Measurements from ENCODE around the gene KSR1.

The KSR1 gene

GRCh38 chr17:27577884-27578717 is 121.9 kb downstream of the KSR1 start:
- no peak for DNase-seq (ENCODE audit: low read depth in 1 of 2, low spot score in 1 of 2)
- no peak for TF ChIP-seq JUND (IDR thresholded peaks at IDR 0.05; ENCODE audit: low read depth)

GRCh38 chr17:27578718-27579085 is 122.5 kb downstream of the KSR1 start:
- TF ChIP-seq JUND (IDR thresholded peaks at IDR 0.05; ENCODE audit: low read depth) = no peak
- in situ Hi-C loops (cut with HindIII; ENCODE audit: low pct_unique_long_range_greater_than_20kb, low sequenced_read_pairs) = no loop called here
- DNase-seq (ENCODE audit: low read depth in 1 of 2, low spot score in 1 of 2) = no peak

More at GRCh38 chr17:27577884-27578717, 121.9 kb downstream of the KSR1 start:
- in situ Hi-C loops (cut with HindIII; ENCODE audit: low pct_unique_long_range_greater_than_20kb, low sequenced_read_pairs) = no loop called here

GRCh38 chr17:27579304-27579703 is 123.1 kb downstream of the KSR1 start:
- no peak for TF ChIP-seq JUND (IDR thresholded peaks at IDR 0.05; ENCODE audit: low read depth)
- in situ Hi-C loops (cut with HindIII; ENCODE audit: low pct_unique_long_range_greater_than_20kb, low sequenced_read_pairs) = no loop called here
- DNase-seq (ENCODE audit: low read depth in 1 of 2, low spot score in 1 of 2) = no peak

- DNase-seq (ENCODE audit: low read depth in 1 of 2, low spot score in 1 of 2) = no peak
- in situ Hi-C loops (cut with HindIII; ENCODE audit: low pct_unique_long_range_greater_than_20kb, low sequenced_read_pairs) = no loop called here
- TF ChIP-seq JUND (IDR thresholded peaks at IDR 0.05; ENCODE audit: low read depth) = no peak
These were observed 123.7 kb downstream of the KSR1 start for GRCh38 chr17:27579897-27580321.

GRCh38 chr17:27581016-27581415 is 124.8 kb downstream of the KSR1 start:
- TF ChIP-seq JUND (IDR thresholded peaks at IDR 0.05; ENCODE audit: low read depth) = no peak
- in situ Hi-C loops (cut with HindIII; ENCODE audit: low pct_unique_long_range_greater_than_20kb, low sequenced_read_pairs) = no loop called here
- no peak for DNase-seq (ENCODE audit: low read depth in 1 of 2, low spot score in 1 of 2)

- DNase-seq (ENCODE audit: low read depth in 1 of 2, low spot score in 1 of 2) = no peak
- no peak for TF ChIP-seq JUND (IDR thresholded peaks at IDR 0.05; ENCODE audit: low read depth)
- in situ Hi-C loops (cut with HindIII; ENCODE audit: low pct_unique_long_range_greater_than_20kb, low sequenced_read_pairs) = no loop called here
These were observed 126.4 kb downstream of the KSR1 start for GRCh38 chr17:27582696-27583095.

GRCh38 chr17:27585153-27585681 is 129.0 kb downstream of the KSR1 start:
- no peak for DNase-seq (ENCODE audit: low read depth in 1 of 2, low spot score in 1 of 2)
- TF ChIP-seq JUND (IDR thresholded peaks at IDR 0.05; ENCODE audit: low read depth) = no peak
- in situ Hi-C loops (cut with HindIII; ENCODE audit: low pct_unique_long_range_greater_than_20kb, low sequenced_read_pairs) = no loop called here

- TF ChIP-seq JUND (IDR thresholded peaks at IDR 0.05; ENCODE audit: low read depth) = no peak
- DNase-seq (ENCODE audit: low read depth in 1 of 2, low spot score in 1 of 2) = no peak
- in situ Hi-C loops (cut with HindIII; ENCODE audit: low pct_unique_long_range_greater_than_20kb, low sequenced_read_pairs) = no loop called here
These were observed 129.5 kb downstream of the KSR1 start for GRCh38 chr17:27585792-27586191.

- TF ChIP-seq JUND (IDR thresholded peaks at IDR 0.05; ENCODE audit: low read depth) = no peak
- in situ Hi-C loops (cut with HindIII; ENCODE audit: low pct_unique_long_range_greater_than_20kb, low sequenced_read_pairs) = no loop called here
- no peak for DNase-seq (ENCODE audit: low read depth in 1 of 2, low spot score in 1 of 2)
These were observed 130.0 kb downstream of the KSR1 start for GRCh38 chr17:27586203-27586721.

- in situ Hi-C loops (cut with HindIII; ENCODE audit: low pct_unique_long_range_greater_than_20kb, low sequenced_read_pairs) = no loop called here
- no peak for DNase-seq (ENCODE audit: low read depth in 1 of 2, low spot score in 1 of 2)
- TF ChIP-seq JUND (IDR thresholded peaks at IDR 0.05; ENCODE audit: low read depth) = no peak
These were observed 132.1 kb downstream of the KSR1 start for GRCh38 chr17:27588354-27588753.

GRCh38 chr17:27590864-27591263 is 134.6 kb downstream of the KSR1 start:
- in situ Hi-C loops (cut with HindIII; ENCODE audit: low pct_unique_long_range_greater_than_20kb, low sequenced_read_pairs) = no loop called here
- no peak for DNase-seq (ENCODE audit: low read depth in 1 of 2, low spot score in 1 of 2)
- no peak for TF ChIP-seq JUND (IDR thresholded peaks at IDR 0.05; ENCODE audit: low read depth)

GRCh38 chr17:27591986-27592385 is 135.7 kb downstream of the KSR1 start:
- in situ Hi-C loops (cut with HindIII; ENCODE audit: low pct_unique_long_range_greater_than_20kb, low sequenced_read_pairs) = no loop called here
- TF ChIP-seq JUND (IDR thresholded peaks at IDR 0.05; ENCODE audit: low read depth) = no peak
- no peak for DNase-seq (ENCODE audit: low read depth in 1 of 2, low spot score in 1 of 2)

- in situ Hi-C loops (cut with HindIII; ENCODE audit: low pct_unique_long_range_greater_than_20kb, low sequenced_read_pairs) = no loop called here
These were observed 137.1 kb downstream of the KSR1 start for GRCh38 chr17:27593232-27593856.

More at GRCh38 chr17:27593232-27593856, 137.1 kb downstream of the KSR1 start:
- DNase-seq (ENCODE audit: low read depth in 1 of 2, low spot score in 1 of 2) = peak in 1 of 2 experiments; percentile 35
- TF ChIP-seq JUND (IDR thresholded peaks at IDR 0.05; ENCODE audit: low read depth) = no peak

Data from T47D (cell line).